Neuronal stem cell (in vitro differentiated cells): ENCODE results near the gene ANGPTL7.

Experiments used
- DNase-seq: peaks from one replicate; pipeline ENCODE4 v3.0.0-alpha.2; 2013; ENCODE audit warnings: low spot score
- H2AFZ ChIP-seq: one replicate; pipeline ENCODE4 v1.6.1; 2013; ENCODE audit warnings: mild to moderate bottlenecking, low read length, inconsistent platforms
- H2AK5ac ChIP-seq: 2 replicates; pipeline ENCODE4 v1.6.1; 2013; ENCODE audit warnings: low read depth, mild to moderate bottlenecking, inconsistent platforms, low read length, moderate library complexity, mixed read lengths
- H2BK120ac ChIP-seq: 2 replicates; pipeline ENCODE4 v1.6.1; 2013; ENCODE audit warnings: low read depth, mild to moderate bottlenecking, inconsistent platforms, low read length, moderate library complexity, mixed read lengths
- H2BK12ac ChIP-seq: one replicate; pipeline ENCODE4 v1.6.1; 2013; ENCODE audit warnings: low read length, inconsistent platforms
- H2BK15ac ChIP-seq: 2 replicates; pipeline ENCODE4 v1.6.1; 2013; ENCODE audit warnings: mild to moderate bottlenecking, low read length, inconsistent platforms, mixed read lengths
- H2BK5ac ChIP-seq: one replicate; pipeline ENCODE4 v1.6.1; 2013; ENCODE audit warnings: inconsistent platforms, mild to moderate bottlenecking, low read length, moderate library complexity
- H3K14ac ChIP-seq: one replicate; pipeline ENCODE4 v1.6.1; 2013; ENCODE audit warnings: low read length, inconsistent platforms
- H3K18ac ChIP-seq: 2 replicates; pipeline ENCODE4 v1.6.1; 2013; ENCODE audit warnings: low read length, inconsistent platforms
- H3K23ac ChIP-seq: 2 replicates; pipeline ENCODE4 v1.6.1; 2013; ENCODE audit warnings: low read depth, mild to moderate bottlenecking, mixed read lengths, low read length, inconsistent platforms; ENCODE audit not compliant: poor library complexity
- H3K27ac ChIP-seq: replicated peaks from 3 replicates; pipeline ENCODE4 v1.5.1; 2013; ENCODE audit warnings: low read length, inconsistent platforms
- H3K27me3 ChIP-seq, 3 experiments: 2 replicates each; pipeline ENCODE4 v1.6.1; 2013; ENCODE audit warnings: low read length in 3 of 3, mild to moderate bottlenecking in 2 of 3, inconsistent platforms in 1 of 3, low read depth in 1 of 3, mixed read lengths in 1 of 3, moderate library complexity in 1 of 3; ENCODE audit not compliant: control insufficient read depth in 3 of 3, insufficient read depth in 3 of 3
- H3K36me3 ChIP-seq, 2 donors: replicated peaks in 1 of 2; 2 replicates each; pipeline ENCODE4 v1.6.1; 2013; ENCODE audit warnings: low read length in 2 of 2; ENCODE audit not compliant: control insufficient read depth in 2 of 2, insufficient read depth in 2 of 2
- H3K4ac ChIP-seq: 2 replicates; pipeline ENCODE4 v1.6.1; 2013; ENCODE audit warnings: inconsistent platforms, mild to moderate bottlenecking, low read length, moderate library complexity
- H3K4me1 ChIP-seq, 2 donors: 1 replicate in 1 of 2; 2 replicates in 1 of 2; pipeline ENCODE4 v1.6.1; 2013; ENCODE audit warnings: low read length in 2 of 2, low read depth in 1 of 2; ENCODE audit not compliant: control insufficient read depth in 2 of 2, insufficient read depth in 1 of 2
- H3K4me2 ChIP-seq: one replicate; pipeline ENCODE4 v1.6.1; 2013; ENCODE audit warnings: mild to moderate bottlenecking, low read length, inconsistent platforms; ENCODE audit not compliant: insufficient read depth, poor library complexity, severe bottlenecking
- H3K4me3 ChIP-seq, 2 donors: 2 replicates each; pipeline ENCODE4 v1.5.1; 2013; ENCODE audit warnings: low read length in 2 of 2, mild to moderate bottlenecking in 2 of 2, inconsistent platforms in 1 of 2, moderate library complexity in 1 of 2
- H3K79me1 ChIP-seq: one replicate; pipeline ENCODE4 v1.6.1; 2013; ENCODE audit warnings: low read depth, mild to moderate bottlenecking, inconsistent platforms, low read length, moderate library complexity
- H3K9ac ChIP-seq: one replicate; pipeline ENCODE4 v1.6.1; 2013; ENCODE audit warnings: mild to moderate bottlenecking, low read depth, low read length, inconsistent platforms; ENCODE audit not compliant: poor library complexity
- H3K9me3 ChIP-seq, 2 donors: replicated peaks in 1 of 2; 2 replicates each; pipeline versions ENCODE3 to v1.6.1; 2013; ENCODE audit warnings: low read length in 2 of 2, mild to moderate bottlenecking in 2 of 2, inconsistent platforms in 1 of 2, low read depth in 1 of 2, mixed read lengths in 1 of 2, moderate library complexity in 1 of 2; ENCODE audit not compliant: control insufficient read depth in 2 of 2, insufficient read depth in 1 of 2
- H4K8ac ChIP-seq: one replicate; pipeline ENCODE4 v1.6.1; 2013; ENCODE audit warnings: low read depth, mild to moderate bottlenecking, inconsistent platforms, low read length, moderate library complexity
- H4K91ac ChIP-seq: one replicate; pipeline ENCODE4 v1.6.1; 2013; ENCODE audit warnings: low read length, low read depth, mild to moderate bottlenecking, inconsistent platforms; ENCODE audit not compliant: poor library complexity
- WGBS, 2 donors: extraction: QIAGEN DNeasy Blood & Tissue Kit; methylation state at CpG; one replicate each; pipeline ENCODE4 v1.1.7; 2013; ENCODE audit warnings: missing lambda C conversion rate in 2 of 2, mixed read lengths in 1 of 2; ENCODE audit not compliant: insufficient read length in 2 of 2, insufficient replicate concordance in 1 of 2; ENCODE audit errors: extremely low coverage in 2 of 2; 5-methylcytosine and 5-hydroxymethylcytosine counted together

Gene ANGPTL7

DNA sequence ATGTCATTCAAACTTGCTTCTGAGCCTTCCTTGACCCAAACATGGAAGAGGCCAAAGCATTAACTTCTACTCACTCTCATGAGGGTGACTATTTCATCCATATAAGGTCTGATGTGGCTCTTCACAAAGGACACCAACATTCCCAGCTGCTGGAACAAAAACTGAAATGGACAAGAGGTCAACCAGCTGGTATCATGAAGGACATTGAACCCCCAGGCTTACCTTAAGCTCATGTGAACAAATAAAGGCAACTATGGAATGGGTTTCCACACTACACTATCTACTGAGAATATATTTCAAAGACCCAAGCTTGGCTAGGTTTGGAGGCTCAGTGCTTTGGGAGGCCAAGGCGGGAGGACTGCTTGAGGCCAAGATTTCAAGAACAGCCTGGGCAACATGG, 26.9 kb downstream of the ANGPTL7 start:
- H3K9me3 ChIP-seq: no peaks in the 10 kb centered on the region
- H4K8ac ChIP-seq: no peak overlapping the region
- H3K4ac ChIP-seq: no peak overlapping the region
- no peak overlapping the region for H3K4me2 ChIP-seq
- no peak overlapping the region for H2BK120ac ChIP-seq
- no peak overlapping the region for H3K23ac ChIP-seq
- no peak overlapping the region for H2AK5ac ChIP-seq
- H2BK15ac ChIP-seq: no peak overlapping the region
- no peak overlapping the region for H2BK5ac ChIP-seq
- no peak overlapping the region for H3K18ac ChIP-seq
- no peaks in the 10 kb centered on the region for H3K79me1 ChIP-seq
- H3K14ac ChIP-seq: no peak overlapping the region
- no peak overlapping the region for H3K4me3 ChIP-seq
- H3K9ac ChIP-seq: no peak overlapping the region
- no peak overlapping the region for H3K27ac ChIP-seq
- WGBS, 2 donors: no CpG with 5 or more reads among the region's 1 CpG
- no peak overlapping the region for H4K91ac ChIP-seq
- no peaks in the 10 kb centered on the region for H3K27me3 ChIP-seq
- DNase-seq: no peak
- peaks cover 0 to 2% of the 10 kb centered on the region in 2 donors for H3K4me1 ChIP-seq
- no peak overlapping the region for H2BK12ac ChIP-seq
- peaks cover 32 to 93% of the 10 kb centered on the region in 2 donors for H3K36me3 ChIP-seq
- no peak overlapping the region for H2AFZ ChIP-seq

GRCh38 chr1:11227106-11228077, 38.2 kb downstream of the ANGPTL7 start:
- no peak overlapping the region for H3K27ac ChIP-seq
- no peak overlapping the region for H3K14ac ChIP-seq
- H2BK12ac ChIP-seq: no peak overlapping the region
- H3K4ac ChIP-seq: no peak overlapping the region
- WGBS, 2 donors: no CpG with 5 or more reads among the region's 10 CpGs
- H3K9ac ChIP-seq: no peak overlapping the region
- H3K27me3 ChIP-seq: no peaks in the 10 kb centered on the region
- no peaks in the 10 kb centered on the region for H3K4me1 ChIP-seq
- H3K18ac ChIP-seq: no peak overlapping the region
- no peak overlapping the region for H4K8ac ChIP-seq
- H4K91ac ChIP-seq: no peak overlapping the region
- H2AK5ac ChIP-seq: no peak overlapping the region
- no peak overlapping the region for H2AFZ ChIP-seq
- H3K9me3 ChIP-seq: no peaks in the 10 kb centered on the region
- no peak overlapping the region for H3K4me3 ChIP-seq
- no peak overlapping the region for H2BK15ac ChIP-seq
- no peak overlapping the region for H3K23ac ChIP-seq
- no peak for DNase-seq
- no peak overlapping the region for H3K4me2 ChIP-seq
- H2BK120ac ChIP-seq: no peak overlapping the region
- H3K36me3 ChIP-seq: peaks cover 30 to 93% of the 10 kb centered on the region in 2 donors
- no peak overlapping the region for H2BK5ac ChIP-seq
- H3K79me1 ChIP-seq: no peaks in the 10 kb centered on the region

GRCh38 chr1:11229203-11229602, 40.0 kb downstream of the ANGPTL7 start:
- WGBS, 2 donors: no CpG with 5 or more reads among the region's 4 CpGs
- H4K8ac ChIP-seq: no peak overlapping the region
- no peaks in the 10 kb centered on the region for H3K79me1 ChIP-seq
- no peak overlapping the region for H3K27ac ChIP-seq
- H3K14ac ChIP-seq: no peak overlapping the region
- peaks cover 41 to 95% of the 10 kb centered on the region in 2 donors for H3K36me3 ChIP-seq
- no peak overlapping the region for H4K91ac ChIP-seq
- H2AK5ac ChIP-seq: no peak overlapping the region
- H3K4me3 ChIP-seq: no peak overlapping the region
- H3K4me1 ChIP-seq: no peaks in the 10 kb centered on the region
- no peak overlapping the region for H2BK5ac ChIP-seq
- H3K9me3 ChIP-seq: no peaks in the 10 kb centered on the region
- no peak overlapping the region for H3K18ac ChIP-seq
- H3K23ac ChIP-seq: no peak overlapping the region
- no peak overlapping the region for H3K4me2 ChIP-seq
- H2BK15ac ChIP-seq: no peak overlapping the region
- no peak overlapping the region for H3K4ac ChIP-seq
- no peak overlapping the region for H3K9ac ChIP-seq
- no peak overlapping the region for H2AFZ ChIP-seq
- DNase-seq: no peak
- H2BK12ac ChIP-seq: no peak overlapping the region
- H2BK120ac ChIP-seq: no peak overlapping the region
- no peaks in the 10 kb centered on the region for H3K27me3 ChIP-seq

- Histone ChIP-seq H4K91ac (no peak overlapping the region), H2BK15ac (no peak overlapping the region), H3K4ac (no peak overlapping the region), H3K18ac (no peak overlapping the region), H3K14ac (no peak overlapping the region), H3K27me3 (no peaks in the 10 kb centered on the region), H3K27ac (no peak overlapping the region), H3K79me1 (no peaks in the 10 kb centered on the region), H4K8ac (no peak overlapping the region), H3K4me3 (no peak overlapping the region), H3K23ac (no peak overlapping the region), H2AK5ac (no peak overlapping the region), H2BK120ac (no peak overlapping the region), H2BK5ac (no peak overlapping the region), H3K9ac (no peak overlapping the region), H3K36me3 (peaks cover 58 to 97% of the 10 kb centered on the region in 2 donors), H2BK12ac (no peak overlapping the region), H3K9me3 (no peaks in the 10 kb centered on the region), H3K4me2 (no peak overlapping the region), H2AFZ (no peak overlapping the region), H3K4me1 (no peaks in the 10 kb centered on the region)
- no CpG with 5 or more reads among the region's 2 CpGs for WGBS, 2 donors
- DNase-seq: no peak
Observed at GRCh38 chr1:11233208-11233607, 44.1 kb downstream of the ANGPTL7 start.
